Prostate gland (tissue), 2 donors: ENCODE measurements around the gene GRIN2A. TPM values are rescaled to one million over a fixed set of nuclear protein-coding genes. Genes with fewer than 3 reads are reported as not detected.

Experiments
- DNase-seq: peaks from one replicate; pipeline ENCODE4 v3.0.0-alpha.2; 2019; ENCODE audit warnings: low spot score
- H3K27ac ChIP-seq, 2 donors: fragments of 200-600 bp; sonication (generic); 2 replicates each; pipeline ENCODE4 v1.5.1; 2017 to 2019
- H3K27me3 ChIP-seq: fragments of 200-600 bp; sonication (generic); replicated peaks from 2 replicates; pipeline ENCODE4 v1.5.1; 2019; ENCODE audit not compliant: insufficient read depth
- H3K36me3 ChIP-seq, 2 donors: fragments of 200-600 bp; sonication (generic); 1 replicate in 1 of 2; 2 replicates in 1 of 2; pipeline versions ENCODE4 v1.5.1 to v1.8.1; 2017 to 2019
- H3K4me1 ChIP-seq: fragments of 200-600 bp; sonication (generic); replicated peaks from 2 replicates; pipeline ENCODE4 v1.5.1; 2019
- H3K4me3 ChIP-seq, 2 donors: fragments of 200-600 bp; sonication (generic); 2 replicates each; pipeline ENCODE4 v1.5.1; 2017 to 2019
- H3K9me3 ChIP-seq: fragments of 200-600 bp; sonication (generic); 2 replicates; pipeline ENCODE4 v1.5.1; 2017
- POLR2A ChIP-seq: fragments of 450-650 bp; IDR thresholded peaks from one replicate; pipeline ENCODE4 v1.6.1; 2016; ENCODE audit warnings: antibody characterized with exemption, mild to moderate bottlenecking
- POLR2AphosphoS5 ChIP-seq: sonication (generic); formaldehyde crosslinking; IDR thresholded peaks from one replicate; pipeline ENCODE4 v1.6.1; 2017; ENCODE audit warnings: antibody characterized with exemption
- WGBS: methylation state at CpG from one replicate; pipeline ENCODE4 v1.1.5; 2018; 5-methylcytosine and 5-hydroxymethylcytosine counted together
- intact Hi-C: fragments of 100-400 bp; cut with DNase I; formaldehyde crosslinking; loops from one replicate; pipeline ENCODE4 v1.14.2; 2022
- total RNA-seq, 2 donors: library from RNA; depleted of rRNA; stranded (reverse); fragments of >200 nt; gene quantifications; one replicate each; pipeline ENCODE4 v1.1.0, GENCODE V29; 2016
- TF ChIP-seq, protein P1 (sequence below), 4 experiments: fragments of 200-600 bp in 2 of 4; fragments of 450-650 bp in 2 of 4; sonication (generic) in 2 of 4; IDR thresholded peaks; 1 replicate in 3 of 4; 2 replicates in 1 of 4; pipeline ENCODE4 v1.5.1; 2016 to 2019; ENCODE audit warnings: antibody characterized with exemption in 4 of 4, mild to moderate bottlenecking in 2 of 4, moderate library complexity in 2 of 4

GRIN2A gene
- 10 to 100 TPM in 1 of 2 donors, under 1 TPM in 1; 0.23 to 11.4 TPM for total RNA-seq

DNA sequence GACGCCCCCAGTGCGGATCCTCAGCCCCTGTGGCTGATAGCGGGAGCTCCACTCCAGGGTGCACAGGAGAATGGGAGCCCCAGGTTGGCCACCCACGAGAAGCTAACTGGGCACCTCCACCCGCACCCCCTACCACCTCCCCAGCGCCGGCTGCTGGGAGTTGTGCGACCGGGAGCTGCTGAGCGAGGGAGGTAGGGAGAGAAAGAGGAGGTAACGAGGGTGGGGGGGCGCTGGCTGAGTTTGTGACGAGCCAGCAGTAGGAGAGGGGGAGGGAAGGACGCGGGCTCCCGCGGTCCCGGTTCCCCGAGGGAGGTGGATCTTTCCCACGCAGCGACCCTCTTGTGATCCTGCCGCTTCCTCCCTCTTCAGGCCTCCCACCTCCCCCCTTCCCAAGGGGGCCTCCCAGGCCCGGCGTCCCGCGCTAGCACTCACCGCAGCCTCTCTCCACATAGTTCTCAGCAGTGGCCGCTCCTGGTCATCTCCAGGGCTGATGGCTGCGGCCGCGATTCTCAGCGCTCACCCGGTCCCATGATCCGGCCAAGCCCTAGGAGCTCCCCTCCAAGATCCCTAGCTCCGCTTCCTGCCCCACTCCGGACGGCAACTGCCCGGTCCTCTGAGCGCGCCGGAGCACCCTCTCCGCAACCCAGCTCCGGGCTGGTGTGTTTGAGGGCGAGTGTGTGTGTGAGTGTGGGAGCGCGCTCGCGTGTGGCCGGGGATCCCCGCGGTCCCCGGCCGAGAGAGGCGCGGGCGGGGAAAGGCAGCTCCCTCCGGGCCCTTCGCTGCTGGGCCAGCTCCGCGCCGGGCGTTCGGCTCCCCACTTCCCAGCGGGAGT lies at the start of gene GRIN2A:
Gene GRIN2A, minus strand, starts transcription at position 207 of the 832 bp plus-strand sequence. CDS start 2,017 bp downstream, outside the sequence.
- intact Hi-C loops: loop anchor here (5.0 to 10.0 kb wide), 3 partner anchors 528 to 1018 kb away; no protein-coding TSS in a partner anchor
- Histone ChIP-seq H3K4me3 (no peak within 1 kb of the TSS), H3K9me3 (no peaks in the 10 kb centered on the region), H3K36me3 (no peaks in the 10 kb centered on the region), H3K27me3 (peaks cover 19% of the 10 kb centered on the region), H3K4me1 (no peaks in the 10 kb centered on the region), H3K27ac (no peak within 1 kb of the TSS)
- 1% methylated on average over 64 of the region's 64 CpGs for WGBS
- DNase-seq: no peak
- no peak for TF ChIP-seq POLR2A
- TF ChIP-seq POLR2AphosphoS5: no peak
- TF ChIP-seq, protein P1, sequence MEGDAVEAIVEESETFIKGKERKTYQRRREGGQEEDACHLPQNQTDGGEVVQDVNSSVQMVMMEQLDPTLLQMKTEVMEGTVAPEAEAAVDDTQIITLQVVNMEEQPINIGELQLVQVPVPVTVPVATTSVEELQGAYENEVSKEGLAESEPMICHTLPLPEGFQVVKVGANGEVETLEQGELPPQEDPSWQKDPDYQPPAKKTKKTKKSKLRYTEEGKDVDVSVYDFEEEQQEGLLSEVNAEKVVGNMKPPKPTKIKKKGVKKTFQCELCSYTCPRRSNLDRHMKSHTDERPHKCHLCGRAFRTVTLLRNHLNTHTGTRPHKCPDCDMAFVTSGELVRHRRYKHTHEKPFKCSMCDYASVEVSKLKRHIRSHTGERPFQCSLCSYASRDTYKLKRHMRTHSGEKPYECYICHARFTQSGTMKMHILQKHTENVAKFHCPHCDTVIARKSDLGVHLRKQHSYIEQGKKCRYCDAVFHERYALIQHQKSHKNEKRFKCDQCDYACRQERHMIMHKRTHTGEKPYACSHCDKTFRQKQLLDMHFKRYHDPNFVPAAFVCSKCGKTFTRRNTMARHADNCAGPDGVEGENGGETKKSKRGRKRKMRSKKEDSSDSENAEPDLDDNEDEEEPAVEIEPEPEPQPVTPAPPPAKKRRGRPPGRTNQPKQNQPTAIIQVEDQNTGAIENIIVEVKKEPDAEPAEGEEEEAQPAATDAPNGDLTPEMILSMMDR (IDR thresholded peaks at IDR 0.05): no peak

GRCh38 chr16:10231563-10231962 lies 49.3 kb upstream of the GRIN2A start:
- TF ChIP-seq POLR2AphosphoS5 (no peak), POLR2A (no peak)
- TF ChIP-seq, protein P1 (IDR thresholded peaks at IDR 0.05): no peak
- 89% methylated on average over 2 of the region's 2 CpGs for WGBS
- intact Hi-C loops: no loop called here

GRCh38 chr16:10228779-10229178 lies 46.6 kb upstream of the GRIN2A start:
- Histone ChIP-seq H3K36me3 (no peaks in the 10 kb centered on the region), H3K4me3 (no peak overlapping the region), H3K9me3 (no peaks in the 10 kb centered on the region), H3K27ac (no peak overlapping the region), H3K4me1 (no peaks in the 10 kb centered on the region), H3K27me3 (no peaks in the 10 kb centered on the region)
- no peak for DNase-seq
- intact Hi-C loops: no loop called here
- TF ChIP-seq, protein P1 (IDR thresholded peaks at IDR 0.05): no peak
- no peak for TF ChIP-seq POLR2AphosphoS5
- no peak for TF ChIP-seq POLR2A
- 3% methylated on average over 2 of the region's 2 CpGs for WGBS

More at GRCh38 chr16:10231563-10231962, 49.3 kb upstream of the GRIN2A start:
- no peak overlapping the region for H3K27ac ChIP-seq
- H3K36me3 ChIP-seq: no peaks in the 10 kb centered on the region
- no peaks in the 10 kb centered on the region for H3K9me3 ChIP-seq
- no peak for DNase-seq
- no peaks in the 10 kb centered on the region for H3K27me3 ChIP-seq
- H3K4me3 ChIP-seq: no peak overlapping the region
- H3K4me1 ChIP-seq: no peaks in the 10 kb centered on the region

DNA sequence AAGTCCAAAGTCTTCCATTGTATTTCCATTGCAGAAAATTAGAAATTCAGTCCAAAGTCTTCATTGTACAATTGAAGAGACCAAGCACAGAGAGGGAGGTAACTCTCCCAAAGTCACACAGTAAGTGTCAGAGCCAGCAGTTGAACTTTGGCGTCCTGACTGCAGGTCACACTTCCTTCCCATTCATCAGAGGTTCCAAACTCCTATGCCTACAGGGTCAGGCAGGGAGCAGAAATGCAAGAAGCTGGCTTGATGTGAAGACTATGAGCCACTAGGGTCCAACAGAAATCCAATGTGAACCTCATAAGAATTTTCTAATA lies 44.7 kb upstream of the GRIN2A start:
- Histone ChIP-seq H3K4me1 (no peaks in the 10 kb centered on the region), H3K27me3 (peaks cover 4% of the 10 kb centered on the region), H3K4me3 (no peak overlapping the region), H3K36me3 (no peaks in the 10 kb centered on the region), H3K27ac (no peak overlapping the region), H3K9me3 (no peaks in the 10 kb centered on the region)
- DNase-seq: no peak
- WGBS: 84% methylated on average over 1 of the region's 1 CpG
- intact Hi-C loops: no loop called here
- TF ChIP-seq POLR2AphosphoS5: no peak
- TF ChIP-seq, protein P1 (IDR thresholded peaks at IDR 0.05): no peak
- no peak for TF ChIP-seq POLR2A
